Effector memory CD4-positive, alpha-beta T cell (primary cell): Measurements from ENCODE around the gene TMEM163.

Experiments used
- DNase-seq, 3 donors: peaks; one replicate each; pipeline ENCODE4 v3.0.0-alpha.2; 2020
- H3K27ac ChIP-seq: 2 replicates; pipeline ENCODE4 v1.7.0; 2013; ENCODE audit warnings: mild to moderate bottlenecking, low read length, moderate library complexity; ENCODE audit not compliant: insufficient read depth, poor library complexity, severe bottlenecking
- H3K27me3 ChIP-seq: replicated peaks from 2 replicates; pipeline ENCODE4 v1.7.0; 2013; ENCODE audit warnings: mild to moderate bottlenecking, low read length; ENCODE audit not compliant: insufficient read depth, control insufficient read depth, poor library complexity, severe bottlenecking
- H3K36me3 ChIP-seq: 2 replicates; pipeline ENCODE4 v1.7.0; 2013; ENCODE audit warnings: mild to moderate bottlenecking, low read length, moderate library complexity; ENCODE audit not compliant: control insufficient read depth, insufficient read depth
- H3K4me1 ChIP-seq: 2 replicates; pipeline ENCODE4 v1.7.0; 2013; ENCODE audit warnings: low read length, mild to moderate bottlenecking; ENCODE audit not compliant: control insufficient read depth, insufficient read depth, poor library complexity, severe bottlenecking
- H3K4me3 ChIP-seq: 2 replicates; pipeline ENCODE4 v1.7.0; 2013; ENCODE audit warnings: low read length, low read depth, mild to moderate bottlenecking; ENCODE audit not compliant: insufficient read depth, poor library complexity, severe bottlenecking
- H3K9me3 ChIP-seq: 2 replicates; pipeline ENCODE4 v1.7.0; 2013; ENCODE audit warnings: mild to moderate bottlenecking, low read length, moderate library complexity; ENCODE audit not compliant: control insufficient read depth

The TMEM163 gene

DNA sequence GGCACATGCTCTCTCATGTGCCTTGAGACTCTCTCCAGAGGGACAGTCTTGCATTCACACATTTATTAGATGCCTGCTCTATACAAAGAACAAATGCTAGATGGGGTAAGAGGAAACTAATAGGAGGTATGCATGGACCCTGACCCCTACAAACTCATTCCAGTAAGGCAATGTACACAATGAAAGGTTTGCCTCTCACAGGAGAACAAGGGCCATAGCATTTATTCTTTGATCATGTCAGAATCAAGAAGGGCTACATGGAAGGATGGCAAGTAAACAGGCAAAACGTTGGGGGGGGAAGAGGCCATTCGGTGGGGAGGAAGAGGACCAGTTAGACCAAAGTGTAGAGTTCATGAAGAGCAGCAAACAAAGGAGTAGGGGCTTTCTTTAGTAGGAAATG, 130.2 kb downstream of the TMEM163 start:
- H3K9me3 ChIP-seq: peaks cover 8% of the 10 kb centered on the region
- no peaks in the 10 kb centered on the region for H3K27me3 ChIP-seq
- H3K4me1 ChIP-seq: no peaks in the 10 kb centered on the region
- no peak for DNase-seq
- no peaks in the 10 kb centered on the region for H3K36me3 ChIP-seq
- H3K27ac ChIP-seq: no peak overlapping the region
- no peak overlapping the region for H3K4me3 ChIP-seq

DNA sequence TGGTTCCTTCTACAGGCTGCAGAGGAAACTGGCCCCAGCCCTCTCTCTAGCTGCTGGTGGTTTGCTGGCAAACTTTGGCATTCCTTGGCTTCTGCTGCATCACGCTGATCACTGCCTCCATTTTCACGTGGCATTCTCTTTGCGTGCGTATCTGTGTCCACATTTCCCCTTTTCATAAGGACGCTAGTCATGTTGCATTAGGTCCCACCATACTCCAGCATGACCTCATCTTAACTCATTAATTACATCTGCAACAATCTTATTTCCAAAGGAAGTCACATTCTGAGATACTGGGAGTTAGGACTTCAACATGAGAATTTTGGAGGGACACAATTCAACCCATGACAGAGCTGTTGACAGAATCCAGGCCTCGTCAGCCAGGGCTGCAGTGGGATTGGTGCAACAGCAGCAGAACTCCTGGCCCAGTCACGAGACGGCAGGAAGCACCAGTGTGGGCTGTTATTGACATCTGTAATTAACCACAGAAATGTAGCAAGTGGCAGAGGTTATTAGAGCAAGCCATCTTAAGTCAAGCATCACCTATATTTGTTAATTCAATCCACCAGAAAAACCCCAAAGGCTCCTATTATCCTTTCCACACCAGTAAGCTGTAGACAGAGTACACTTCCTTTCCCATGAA, 132.4 kb downstream of the TMEM163 start:
- H3K27ac ChIP-seq: no peak overlapping the region
- DNase-seq: no peak
- peaks cover 8% of the 10 kb centered on the region for H3K9me3 ChIP-seq
- no peaks in the 10 kb centered on the region for H3K27me3 ChIP-seq
- H3K4me3 ChIP-seq: no peak overlapping the region
- no peaks in the 10 kb centered on the region for H3K36me3 ChIP-seq
- H3K4me1 ChIP-seq: no peaks in the 10 kb centered on the region

DNA sequence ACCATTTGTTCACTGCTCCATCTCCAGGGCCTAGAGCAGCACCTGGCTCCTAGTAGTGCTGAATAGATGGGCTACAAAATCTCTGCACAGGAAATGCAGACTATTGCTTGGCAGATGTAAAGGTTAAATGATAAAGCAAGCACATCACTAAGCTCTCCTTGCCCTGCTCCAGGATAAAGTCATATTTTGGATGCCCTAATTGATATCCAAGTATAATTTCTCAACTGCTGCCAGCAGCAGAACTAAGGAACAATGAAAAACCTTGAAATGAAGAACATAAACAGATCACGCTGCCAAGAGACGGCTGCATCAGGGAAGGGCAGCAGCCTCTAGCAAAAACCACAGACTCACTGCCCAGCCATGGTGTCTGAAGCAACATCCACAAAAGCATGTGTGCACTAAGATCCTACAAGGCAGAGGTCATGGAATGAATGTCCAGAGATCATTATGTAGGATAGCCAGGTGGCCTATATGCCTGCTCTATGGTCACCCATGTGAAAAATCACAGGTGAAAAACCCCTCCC, 134.7 kb downstream of the TMEM163 start:
- no peak for DNase-seq
- H3K27me3 ChIP-seq: no peaks in the 10 kb centered on the region
- no peak overlapping the region for H3K27ac ChIP-seq

DNA sequence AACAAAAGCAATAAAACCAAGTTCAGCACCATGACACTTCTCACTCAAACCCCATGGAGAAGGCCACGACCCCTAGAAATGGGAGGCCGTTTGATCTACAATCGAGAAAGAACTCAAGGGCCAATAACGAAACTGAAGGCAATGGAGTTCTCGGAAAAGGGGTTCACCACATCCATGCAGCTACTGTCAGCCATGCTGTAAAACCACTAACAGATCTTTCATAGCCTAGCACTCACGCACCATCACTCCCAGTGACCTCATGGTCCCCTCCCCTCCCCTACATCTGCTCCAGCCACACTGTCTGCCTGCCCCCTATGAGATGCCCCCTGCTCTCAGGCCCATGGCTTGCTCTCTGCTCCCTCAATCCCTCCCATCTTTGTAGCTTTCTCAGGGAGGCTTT, 135.3 kb downstream of the TMEM163 start:
- no peaks in the 10 kb centered on the region for H3K36me3 ChIP-seq
- no peak for DNase-seq
- no peaks in the 10 kb centered on the region for H3K27me3 ChIP-seq
- no peak overlapping the region for H3K4me3 ChIP-seq
- H3K4me1 ChIP-seq: no peaks in the 10 kb centered on the region
- H3K27ac ChIP-seq: no peak overlapping the region
- no peaks in the 10 kb centered on the region for H3K9me3 ChIP-seq

More for the DNA sequence above, 134.7 kb downstream of the TMEM163 start:
- no peaks in the 10 kb centered on the region for H3K9me3 ChIP-seq
- H3K4me1 ChIP-seq: no peaks in the 10 kb centered on the region
- no peaks in the 10 kb centered on the region for H3K36me3 ChIP-seq
- no peak overlapping the region for H3K4me3 ChIP-seq

DNA sequence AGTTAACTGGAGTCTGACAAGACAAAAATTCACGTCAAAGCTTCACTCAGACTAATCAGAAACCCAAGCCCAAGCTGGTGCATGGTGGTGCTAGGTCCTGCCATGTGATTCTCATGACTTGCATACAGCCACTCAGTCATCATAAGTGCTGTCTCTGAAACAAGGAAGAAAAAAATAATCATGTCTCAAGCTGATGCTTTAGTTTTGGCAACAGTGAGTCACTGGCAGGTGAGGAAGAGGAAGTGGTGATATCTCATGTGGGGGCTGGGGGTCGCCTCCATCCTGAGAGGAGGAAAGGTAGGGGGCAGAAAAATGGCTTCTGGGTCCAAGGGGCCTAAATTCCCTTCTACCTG, 136.3 kb downstream of the TMEM163 start:
- Histone ChIP-seq H3K27ac (no peak overlapping the region), H3K36me3 (no peaks in the 10 kb centered on the region), H3K9me3 (no peaks in the 10 kb centered on the region), H3K4me3 (no peak overlapping the region), H3K27me3 (no peaks in the 10 kb centered on the region), H3K4me1 (no peaks in the 10 kb centered on the region)
- DNase-seq: no peak

DNA sequence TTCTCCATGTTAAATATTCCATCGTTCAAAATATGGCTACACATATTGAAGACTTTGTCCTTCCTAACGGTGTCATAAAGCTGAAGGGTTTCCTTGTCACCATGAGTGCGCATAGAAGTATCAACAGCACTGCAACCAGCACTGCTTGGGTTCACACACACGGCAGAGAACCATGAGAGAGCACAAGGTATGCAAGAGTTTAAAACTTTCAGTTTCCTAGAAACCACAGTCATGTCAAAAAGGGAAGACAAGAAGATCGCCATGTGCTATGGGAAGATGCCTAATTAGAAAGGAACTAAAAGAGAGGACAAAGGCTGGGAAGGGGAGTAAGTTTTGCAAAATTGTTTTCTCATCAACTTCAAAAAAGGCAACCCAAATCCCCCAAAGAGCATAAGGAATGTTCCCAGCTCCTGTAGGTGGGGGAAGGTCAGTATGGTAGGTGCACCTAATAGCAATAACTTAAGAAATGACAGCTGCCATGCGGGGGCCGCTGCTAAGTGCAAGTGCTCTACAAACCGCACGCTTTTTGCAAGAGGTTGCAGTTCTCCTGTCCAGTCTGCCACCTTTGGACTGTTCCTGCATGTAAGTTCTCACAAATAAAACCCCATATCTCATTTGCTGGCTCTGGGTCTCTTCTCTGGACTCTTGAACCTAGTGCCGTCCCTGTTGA, 136.8 kb downstream of the TMEM163 start:
- DNase-seq: no peak
- Histone ChIP-seq H3K9me3 (no peaks in the 10 kb centered on the region), H3K4me3 (no peak overlapping the region), H3K36me3 (no peaks in the 10 kb centered on the region), H3K4me1 (no peaks in the 10 kb centered on the region), H3K27ac (no peak overlapping the region), H3K27me3 (no peaks in the 10 kb centered on the region)

DNA sequence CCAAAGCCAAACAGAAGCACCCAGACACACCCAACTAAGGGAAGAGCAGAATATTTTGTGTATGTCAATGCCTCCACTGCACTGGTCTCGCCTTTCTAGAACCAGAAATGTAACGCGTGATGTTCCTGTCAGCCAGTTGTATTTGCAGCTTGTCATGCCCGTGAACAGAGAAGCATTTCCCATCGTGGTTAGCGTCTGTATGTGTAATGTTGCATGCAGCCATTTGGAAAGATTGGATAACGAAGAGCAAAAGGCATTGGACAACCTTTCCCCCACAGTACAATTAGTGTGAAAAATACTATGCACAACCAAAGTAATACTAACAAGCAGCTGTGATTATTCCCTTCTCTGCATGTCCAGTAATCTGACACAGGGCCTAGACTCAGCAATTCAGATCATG, 140.5 kb downstream of the TMEM163 start:
- DNase-seq: no peak
- H3K27ac ChIP-seq: no peak overlapping the region
- no peaks in the 10 kb centered on the region for H3K36me3 ChIP-seq
- no peak overlapping the region for H3K4me3 ChIP-seq
- no peaks in the 10 kb centered on the region for H3K9me3 ChIP-seq
- no peaks in the 10 kb centered on the region for H3K4me1 ChIP-seq
- no peaks in the 10 kb centered on the region for H3K27me3 ChIP-seq

DNA sequence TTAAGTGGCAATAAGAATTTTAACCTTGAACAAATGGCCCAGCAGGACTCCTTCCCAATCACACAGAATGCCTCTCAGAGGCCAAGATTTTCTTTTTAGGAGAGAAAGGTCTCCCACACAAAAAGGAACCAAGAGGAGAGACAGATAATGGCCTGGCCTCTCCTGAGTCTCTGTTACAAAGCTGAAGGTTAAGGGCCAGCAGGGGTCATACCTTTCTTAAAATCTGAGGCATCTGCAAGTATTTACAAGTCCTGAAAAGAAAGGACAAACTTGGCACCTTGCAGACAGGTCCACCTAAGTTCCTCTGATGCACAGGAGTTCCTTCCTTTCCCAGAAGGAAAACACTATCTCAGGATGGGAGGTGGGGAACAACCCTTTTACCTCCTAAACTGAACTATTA, 142.3 kb downstream of the TMEM163 start:
- Histone ChIP-seq H3K4me3 (no peak overlapping the region), H3K9me3 (no peaks in the 10 kb centered on the region), H3K36me3 (no peaks in the 10 kb centered on the region), H3K4me1 (no peaks in the 10 kb centered on the region), H3K27me3 (no peaks in the 10 kb centered on the region), H3K27ac (no peak overlapping the region)
- DNase-seq: no peak

DNA sequence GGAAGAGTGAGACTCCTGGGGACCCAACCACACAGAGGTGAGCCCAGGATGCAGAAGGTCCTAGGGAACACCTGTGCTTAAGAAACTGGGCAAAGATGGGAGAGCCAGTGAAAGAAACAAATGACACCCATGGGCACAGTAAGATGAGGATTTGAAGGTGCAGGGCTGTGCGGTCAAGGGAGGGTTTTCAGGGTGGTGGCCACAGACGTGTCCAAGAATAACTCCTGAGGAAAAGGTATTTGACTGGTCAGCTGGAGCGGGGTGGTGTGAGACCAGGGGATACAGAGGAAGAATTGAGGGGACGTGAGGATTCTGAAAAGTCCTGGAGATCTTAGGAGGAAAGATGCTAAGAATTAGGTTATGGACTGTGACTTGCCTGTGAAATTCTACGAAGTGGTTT, 142.9 kb downstream of the TMEM163 start:
- no peak overlapping the region for H3K4me3 ChIP-seq
- no peak overlapping the region for H3K27ac ChIP-seq
- DNase-seq: no peak
- H3K4me1 ChIP-seq: no peaks in the 10 kb centered on the region
- no peaks in the 10 kb centered on the region for H3K9me3 ChIP-seq
- H3K36me3 ChIP-seq: no peaks in the 10 kb centered on the region
- H3K27me3 ChIP-seq: no peaks in the 10 kb centered on the region

DNA sequence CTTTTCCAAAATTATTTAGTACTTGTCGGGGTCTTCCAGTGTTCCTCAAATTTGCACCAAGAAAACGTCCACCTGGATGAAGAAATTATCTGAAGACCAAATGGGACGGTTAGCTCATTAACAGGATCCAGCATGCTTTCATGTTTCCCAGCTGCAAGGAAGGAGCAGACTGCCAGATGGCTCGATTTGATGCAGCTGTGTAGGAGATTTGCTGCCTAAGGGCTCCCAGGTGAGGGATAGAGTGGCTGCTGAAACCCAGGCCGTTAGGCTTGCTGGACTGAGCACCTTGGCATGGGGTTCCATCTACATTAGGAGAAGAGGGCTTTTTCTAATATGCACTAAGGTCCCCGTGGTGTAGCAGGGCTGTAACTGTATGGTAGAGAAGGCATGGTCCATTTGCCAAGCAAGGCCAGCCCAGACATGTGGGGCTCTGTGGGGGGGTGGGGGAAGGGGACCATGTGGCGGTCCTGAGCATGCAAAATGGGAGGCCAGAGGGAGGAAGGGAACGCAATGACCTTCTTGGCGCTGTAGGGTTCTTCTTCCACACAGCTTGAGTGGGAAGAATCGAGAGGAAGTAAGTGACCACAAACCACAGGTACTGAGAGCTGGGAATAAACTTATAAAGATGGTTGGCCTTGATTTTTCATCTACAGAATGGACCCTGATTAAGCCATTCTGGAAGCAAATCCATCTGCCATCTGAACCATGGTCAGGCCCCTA, 144.0 kb downstream of the TMEM163 start:
- Histone ChIP-seq H3K9me3 (no peaks in the 10 kb centered on the region), H3K36me3 (no peaks in the 10 kb centered on the region), H3K27ac (no peak overlapping the region), H3K4me1 (no peaks in the 10 kb centered on the region), H3K4me3 (no peak overlapping the region), H3K27me3 (no peaks in the 10 kb centered on the region)
- DNase-seq: no peak
